Gastrocnemius medialis (tissue), 4 donors: ENCODE measurements around the gene SERINC5. TPM values are rescaled to one million over a fixed set of nuclear protein-coding genes. Genes with fewer than 3 reads are reported as not detected.

Experiments
- ATAC-seq, 2 donors: fragments of 150-250 bp; one replicate each; pipeline ENCODE4 v1.9.1; 2016
- DNase-seq, 2 donors: peaks; one replicate each; pipeline ENCODE4 v3.0.0-alpha.2; 2019
- H3K27ac ChIP-seq, 4 donors: fragments of 200-600 bp; sonication (generic); 1 replicate in 1 of 4; 2 replicates in 3 of 4; pipeline ENCODE4 v1.5.1; 2016 to 2018; ENCODE audit warnings: mild to moderate bottlenecking in 2 of 4, moderate library complexity in 1 of 4
- H3K27me3 ChIP-seq, 3 donors: fragments of 200-600 bp; sonication (generic) in 2 of 3; 1 replicate in 1 of 3; 2 replicates in 2 of 3; pipeline versions ENCODE4 v1.5.1 to v1.6.0; 2016 to 2019; ENCODE audit warnings: mild to moderate bottlenecking in 1 of 3, moderate library complexity in 1 of 3
- H3K36me3 ChIP-seq, 2 donors: fragments of 200-600 bp; sonication (generic) in 1 of 2; one replicate each; pipeline ENCODE4 v1.5.1; 2017 to 2018
- H3K4me1 ChIP-seq, 2 donors: fragments of 200-600 bp; sonication (generic) in 1 of 2; one replicate each; pipeline ENCODE4 v1.5.1; 2016 to 2017; ENCODE audit warnings: mild to moderate bottlenecking in 2 of 2
- H3K4me3 ChIP-seq, 4 donors: fragments of 200-600 bp; sonication (generic) in 3 of 4; 1 replicate in 1 of 4; 2 replicates in 3 of 4; pipeline ENCODE4 v1.5.1; 2016 to 2019; ENCODE audit warnings: mild to moderate bottlenecking in 2 of 4
- H3K9me3 ChIP-seq, 3 donors: fragments of 200-600 bp; sonication (generic) in 2 of 3; 1 replicate in 1 of 3; 2 replicates in 2 of 3; pipeline ENCODE4 v1.5.1; 2016 to 2019
- POLR2A ChIP-seq, 2 donors: fragments of 450-650 bp; IDR thresholded peaks; one replicate each; pipeline ENCODE4 v1.6.1; 2017; ENCODE audit warnings: antibody characterized with exemption in 2 of 2, mild to moderate bottlenecking in 2 of 2, moderate library complexity in 2 of 2
- in situ Hi-C, 4 donors: fragments of 200-750 bp; cut with MboI; loops; one replicate each; pipeline versions ENCODE4 v1.15.0 to v1.8.0; 2017; ENCODE audit warnings: low sequenced_read_pairs in 4 of 4
- intact Hi-C: fragments of 100-400 bp; cut with DNase I; formaldehyde crosslinking; loops from one replicate; pipeline ENCODE4 v1.15.1; 2023; ENCODE audit warnings: low total_unique reads
- total RNA-seq, 4 donors: library from RNA; depleted of rRNA; stranded (reverse); fragments of >200 nt; gene quantifications; one replicate each; pipeline versions ENCODE4 v1.1.0 to v1.2.3, GENCODE V29; 2016
- TF ChIP-seq, protein P1 (sequence below), 5 experiments: fragments of 450-650 bp in 3 of 5; fragments of 200-600 bp in 2 of 5; sonication (generic) in 2 of 5; IDR thresholded peaks in 4 of 5; conservative IDR thresholded peaks in 1 of 5; 1 replicate in 4 of 5; 2 replicates in 1 of 5; pipeline ENCODE4 v1.5.1; 2016 to 2019; ENCODE audit warnings: antibody characterized with exemption in 5 of 5, mild to moderate bottlenecking in 3 of 5, moderate library complexity in 3 of 5

SERINC5 gene
- total RNA-seq, 4 donors from 2014 or later: 1.4 to 5.3 (median 3.0) TPM

DNA sequence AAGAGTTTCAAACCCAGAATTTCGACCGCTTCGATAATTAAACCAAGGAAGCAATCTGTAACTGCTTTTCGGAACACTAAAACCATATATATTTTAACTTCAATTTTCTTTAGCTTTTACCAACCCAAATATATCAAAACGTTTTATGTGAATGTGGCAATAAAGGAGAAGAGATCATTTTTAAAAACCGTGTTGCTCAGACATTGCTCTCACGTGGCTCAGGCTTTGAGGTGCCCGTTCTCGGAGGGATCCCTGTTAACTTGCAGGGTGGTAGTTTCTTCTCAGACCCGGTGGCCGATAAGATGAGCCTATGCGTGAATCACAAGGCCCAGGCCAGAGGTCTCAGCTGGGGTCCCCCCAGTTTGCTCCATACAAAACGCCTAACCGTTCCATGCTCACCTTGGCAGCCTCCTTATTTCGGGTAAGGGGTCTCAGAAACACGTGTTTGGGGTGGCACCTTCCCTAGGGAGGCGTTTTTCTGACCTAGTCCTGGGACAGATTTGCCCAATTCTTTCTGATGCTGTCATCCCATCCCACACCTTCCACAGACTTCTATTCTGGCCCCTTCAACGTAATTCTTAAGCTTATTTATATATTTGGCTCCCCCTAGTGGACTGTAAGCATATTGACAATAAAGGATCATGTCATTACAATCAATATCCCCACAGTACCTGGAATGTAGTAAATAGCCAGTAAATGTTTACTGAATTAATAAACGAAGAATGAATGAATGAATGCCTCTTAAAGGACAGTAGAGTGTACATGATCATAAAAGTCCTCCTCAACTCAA lies 172.6 kb downstream of the SERINC5 start:
- H3K27ac ChIP-seq: peak overlapping the region; percentile 50 to 67 (median 64)
- peaks cover 6 to 12% of the 10 kb centered on the region in 2 donors for H3K4me1 ChIP-seq
- peak overlapping the region; percentile 38 to 46 (median 44) for H3K4me3 ChIP-seq
- H3K27me3 ChIP-seq: no peaks in the 10 kb centered on the region
- DNase-seq (peak in 1 of 2 donors; percentile 16), ATAC-seq (peak; percentile 82 to 84)
- in situ Hi-C loops: loop anchor here in 1 of 4 donors (25.0 kb wide), 1 partner anchor 579 kb away; the partner anchor contains the start of genes DHFR and MSH3
- intact Hi-C loops: loop anchor here (2.0 to 5.0 kb wide), 2 partner anchors 226 to 1058 kb away; no protein-coding TSS in a partner anchor
- no peak for TF ChIP-seq POLR2A (IDR thresholded peaks at IDR 0.05)
- TF ChIP-seq, protein P1, sequence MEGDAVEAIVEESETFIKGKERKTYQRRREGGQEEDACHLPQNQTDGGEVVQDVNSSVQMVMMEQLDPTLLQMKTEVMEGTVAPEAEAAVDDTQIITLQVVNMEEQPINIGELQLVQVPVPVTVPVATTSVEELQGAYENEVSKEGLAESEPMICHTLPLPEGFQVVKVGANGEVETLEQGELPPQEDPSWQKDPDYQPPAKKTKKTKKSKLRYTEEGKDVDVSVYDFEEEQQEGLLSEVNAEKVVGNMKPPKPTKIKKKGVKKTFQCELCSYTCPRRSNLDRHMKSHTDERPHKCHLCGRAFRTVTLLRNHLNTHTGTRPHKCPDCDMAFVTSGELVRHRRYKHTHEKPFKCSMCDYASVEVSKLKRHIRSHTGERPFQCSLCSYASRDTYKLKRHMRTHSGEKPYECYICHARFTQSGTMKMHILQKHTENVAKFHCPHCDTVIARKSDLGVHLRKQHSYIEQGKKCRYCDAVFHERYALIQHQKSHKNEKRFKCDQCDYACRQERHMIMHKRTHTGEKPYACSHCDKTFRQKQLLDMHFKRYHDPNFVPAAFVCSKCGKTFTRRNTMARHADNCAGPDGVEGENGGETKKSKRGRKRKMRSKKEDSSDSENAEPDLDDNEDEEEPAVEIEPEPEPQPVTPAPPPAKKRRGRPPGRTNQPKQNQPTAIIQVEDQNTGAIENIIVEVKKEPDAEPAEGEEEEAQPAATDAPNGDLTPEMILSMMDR (IDR thresholded peaks at IDR 0.05 in 4 of 5, conservative IDR thresholded peaks at IDR 0.05 in 1 of 5): peak; percentile 54 to 78 (median 64)
- no peaks in the 10 kb centered on the region for H3K36me3 ChIP-seq
- no peaks in the 10 kb centered on the region for H3K9me3 ChIP-seq

DNA sequence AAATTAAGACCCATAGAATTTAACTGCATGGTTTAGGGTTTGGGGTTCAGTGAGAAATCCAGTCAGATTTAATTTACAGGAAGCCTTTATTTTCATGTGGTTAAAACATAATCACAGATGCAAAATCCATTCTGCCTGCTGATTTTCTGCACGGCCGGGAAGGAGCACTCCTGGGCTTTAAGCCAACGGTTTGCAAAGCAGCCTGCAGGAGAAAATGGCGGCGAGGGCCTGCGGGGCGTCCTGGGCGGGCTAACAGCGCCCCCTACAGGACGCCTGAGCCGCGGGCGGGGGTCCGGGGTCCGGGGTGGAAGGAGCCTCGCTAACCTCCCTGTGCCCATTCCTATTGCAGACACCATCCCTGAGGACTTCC lies 173.1 kb downstream of the SERINC5 start:
- Histone ChIP-seq H3K27ac (peak overlapping the region; percentile 50 to 67 (median 64)), H3K36me3 (no peaks in the 10 kb centered on the region), H3K4me1 (peaks cover 6 to 12% of the 10 kb centered on the region in 2 donors), H3K4me3 (peak overlapping the region; percentile 38 to 46 (median 44)), H3K9me3 (no peaks in the 10 kb centered on the region), H3K27me3 (no peaks in the 10 kb centered on the region)
- TF ChIP-seq POLR2A (IDR thresholded peaks at IDR 0.05): no peak
- TF ChIP-seq, protein P1 (IDR thresholded peaks at IDR 0.05 in 4 of 5, conservative IDR thresholded peaks at IDR 0.05 in 1 of 5): peak; percentile 49 to 91 (median 75)
- intact Hi-C loops: loop anchor here (2.0 to 5.0 kb wide), 2 partner anchors 225 to 1058 kb away; no protein-coding TSS in a partner anchor
- peak; percentile 57 to 73 for ATAC-seq
- DNase-seq: peak; percentile 20 to 52
- in situ Hi-C loops: loop anchor here in 1 of 4 donors (25.0 kb wide), 1 partner anchor 580 kb away; the partner anchor contains the start of genes DHFR and MSH3

DNA sequence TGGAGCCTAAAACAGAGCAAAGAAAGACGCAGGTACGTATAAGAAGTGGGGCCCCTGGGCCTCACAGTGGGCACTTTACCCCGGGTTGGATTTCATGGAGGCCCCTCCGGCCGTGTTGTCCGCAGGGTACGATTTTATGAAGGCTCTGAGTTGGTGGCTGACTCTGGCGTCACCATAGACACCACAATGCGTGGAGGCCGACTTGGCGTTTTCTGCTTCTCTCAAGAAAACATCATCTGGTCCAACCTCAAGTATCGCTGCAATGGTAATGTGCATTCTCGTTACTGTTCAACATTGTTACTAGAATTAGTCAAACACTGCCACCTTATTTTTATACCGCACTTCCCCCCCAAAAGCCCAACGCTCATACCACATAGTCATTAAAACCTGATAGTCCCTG lies 173.6 kb downstream of the SERINC5 start:
- in situ Hi-C loops: loop anchor here in 1 of 4 donors (25.0 kb wide), 1 partner anchor 580 kb away; the partner anchor contains the start of genes DHFR and MSH3

DNA sequence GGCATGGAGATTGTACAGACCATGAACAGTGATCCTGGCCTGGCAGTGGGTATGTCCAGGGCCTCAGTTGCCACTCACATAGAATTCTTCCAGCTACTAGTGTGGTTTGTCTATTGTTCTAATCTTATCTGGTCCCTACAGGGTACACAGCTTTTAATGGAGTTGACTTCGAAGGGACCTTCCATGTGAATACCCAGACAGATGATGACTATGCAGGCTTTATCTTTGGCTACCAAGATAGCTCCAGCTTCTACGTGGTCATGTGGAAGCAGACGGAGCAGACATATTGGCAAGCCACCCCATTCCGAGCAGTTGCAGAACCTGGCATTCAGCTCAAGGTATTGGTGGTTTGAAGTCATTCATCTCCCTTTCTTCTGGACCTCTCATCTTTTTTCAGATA lies 176.9 kb downstream of the SERINC5 start:
- intact Hi-C loops (no loop called here), in situ Hi-C loops (loop anchor here in 1 of 4 donors (25.0 kb wide), 1 partner anchor 583 kb away; the partner anchor contains the start of genes DHFR and MSH3)
- H3K27me3 ChIP-seq: no peaks in the 10 kb centered on the region
- no peaks in the 10 kb centered on the region for H3K9me3 ChIP-seq
- H3K4me1 ChIP-seq: peaks cover 6 to 12% of the 10 kb centered on the region in 2 donors
- TF ChIP-seq POLR2A (IDR thresholded peaks at IDR 0.05): no peak
- TF ChIP-seq, protein P1 (IDR thresholded peaks at IDR 0.05 in 4 of 5, conservative IDR thresholded peaks at IDR 0.05 in 1 of 5): no peak
- DNase-seq (no peak), ATAC-seq (no peak)
- no peak overlapping the region for H3K27ac ChIP-seq
- no peak overlapping the region for H3K4me3 ChIP-seq
- H3K36me3 ChIP-seq: peaks cover 0 to 3% of the 10 kb centered on the region in 2 donors

More for the DNA sequence above, 173.6 kb downstream of the SERINC5 start:
- peak overlapping the region in 3 of 4 donors; percentile 38 to 46 (median 45) for H3K4me3 ChIP-seq
- intact Hi-C loops: loop anchor here (2.0 to 5.0 kb wide), 2 partner anchors 225 to 1057 kb away; no protein-coding TSS in a partner anchor
- H3K9me3 ChIP-seq: no peaks in the 10 kb centered on the region
- no peak for TF ChIP-seq POLR2A (IDR thresholded peaks at IDR 0.05)
- TF ChIP-seq, protein P1 (IDR thresholded peaks at IDR 0.05 in 4 of 5, conservative IDR thresholded peaks at IDR 0.05 in 1 of 5): no peak
- no peaks in the 10 kb centered on the region for H3K27me3 ChIP-seq
- peaks cover 6 to 12% of the 10 kb centered on the region in 2 donors for H3K4me1 ChIP-seq
- no peak for ATAC-seq
- peak overlapping the region in 1 of 4 donors; percentile 66 for H3K27ac ChIP-seq
- no peaks in the 10 kb centered on the region for H3K36me3 ChIP-seq
- no peak for DNase-seq
